DND-41 (cell line): ENCODE data around the gene ST6GALNAC3.

Experiments used
- EZH2 ChIP-seq: IDR thresholded peaks from 3 replicates; pipeline ENCODE4 v1.6.1; 2012; ENCODE audit warnings: borderline replicate concordance, low read depth, mild to moderate bottlenecking, moderate library complexity, low read length, inconsistent platforms; ENCODE audit not compliant: severe bottlenecking
- TF ChIP-seq, protein P1 (sequence below): IDR thresholded peaks from 2 replicates; pipeline ENCODE4 v1.5.1; 2012; ENCODE audit warnings: borderline replicate concordance, low read length, moderate library complexity, mild to moderate bottlenecking; ENCODE audit not compliant: poor library complexity, severe bottlenecking; ENCODE audit errors: extremely low read depth

DNA sequence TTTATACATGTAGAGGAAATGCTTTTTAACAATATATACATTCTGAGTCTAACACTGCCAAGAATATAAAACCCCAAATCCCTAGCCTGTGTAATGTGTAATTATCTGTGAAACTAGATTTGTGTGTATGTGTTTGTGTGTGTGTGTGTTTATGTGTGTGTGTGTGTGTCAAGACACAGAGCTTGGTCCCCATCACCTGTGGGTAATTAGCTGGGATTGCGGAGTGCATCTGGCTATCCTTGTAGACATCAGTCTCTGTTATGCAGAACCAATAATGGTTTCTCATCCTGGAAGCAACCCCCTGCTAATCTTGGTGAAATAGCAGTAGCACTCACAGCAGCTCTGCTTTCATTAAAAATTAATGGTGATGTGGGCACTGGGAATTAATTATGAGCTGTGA lies 26.3 kb upstream of the ST6GALNAC3 start:
- TF ChIP-seq, protein P1, sequence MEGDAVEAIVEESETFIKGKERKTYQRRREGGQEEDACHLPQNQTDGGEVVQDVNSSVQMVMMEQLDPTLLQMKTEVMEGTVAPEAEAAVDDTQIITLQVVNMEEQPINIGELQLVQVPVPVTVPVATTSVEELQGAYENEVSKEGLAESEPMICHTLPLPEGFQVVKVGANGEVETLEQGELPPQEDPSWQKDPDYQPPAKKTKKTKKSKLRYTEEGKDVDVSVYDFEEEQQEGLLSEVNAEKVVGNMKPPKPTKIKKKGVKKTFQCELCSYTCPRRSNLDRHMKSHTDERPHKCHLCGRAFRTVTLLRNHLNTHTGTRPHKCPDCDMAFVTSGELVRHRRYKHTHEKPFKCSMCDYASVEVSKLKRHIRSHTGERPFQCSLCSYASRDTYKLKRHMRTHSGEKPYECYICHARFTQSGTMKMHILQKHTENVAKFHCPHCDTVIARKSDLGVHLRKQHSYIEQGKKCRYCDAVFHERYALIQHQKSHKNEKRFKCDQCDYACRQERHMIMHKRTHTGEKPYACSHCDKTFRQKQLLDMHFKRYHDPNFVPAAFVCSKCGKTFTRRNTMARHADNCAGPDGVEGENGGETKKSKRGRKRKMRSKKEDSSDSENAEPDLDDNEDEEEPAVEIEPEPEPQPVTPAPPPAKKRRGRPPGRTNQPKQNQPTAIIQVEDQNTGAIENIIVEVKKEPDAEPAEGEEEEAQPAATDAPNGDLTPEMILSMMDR, result no peak
- no peak for TF ChIP-seq EZH2
